K562 (cell line): ENCODE data around the gene ENO2. TPM values are rescaled to one million over a fixed set of nuclear protein-coding genes. Genes with fewer than 3 reads are reported as not detected.

Experiments used
- CAMTA2 ChIP-seq: fragments of 250-450 bp; sonication (Bioruptor Pico); conservative IDR thresholded peaks from 2 replicates; pipeline ENCODE4 v1.5.1; 2022
- FOS ChIP-seq: IDR thresholded peaks from 3 replicates; pipeline ENCODE4 v1.6.1; 2011; ENCODE audit not compliant: insufficient read length; ENCODE audit errors: extremely low read depth
- FOXA1 ChIP-seq: fragments of 450-650 bp; IDR thresholded peaks from 2 replicates; pipeline ENCODE4 v1.6.1; 2016; ENCODE audit warnings: mild to moderate bottlenecking, borderline replicate concordance
- HDGF ChIP-seq: fragments of 450-650 bp; IDR thresholded peaks from 2 replicates; pipeline ENCODE4 v1.6.1; 2016
- HMGN3 ChIP-seq: IDR thresholded peaks from 2 replicates; pipeline ENCODE4 v1.6.1; 2011; ENCODE audit warnings: borderline replicate concordance, low read depth, mild to moderate bottlenecking, mixed read lengths, low read length; ENCODE audit not compliant: insufficient read length; ENCODE audit errors: extremely low read depth
- JUNB ChIP-seq: fragments of 450-650 bp; formaldehyde crosslinking; conservative IDR thresholded peaks from 2 replicates; pipeline ENCODE4 v1.4.0; 2020; ENCODE audit warnings: mild to moderate bottlenecking
- KAT2B ChIP-seq: IDR thresholded peaks from one replicate; pipeline ENCODE4 v1.6.1; 2012; ENCODE audit warnings: low read depth, mild to moderate bottlenecking, control low read depth, inconsistent platforms, low read length, moderate library complexity
- MCM3 ChIP-seq: fragments of 450-650 bp; IDR thresholded peaks from 2 replicates; pipeline ENCODE4 v1.6.1; 2016
- MITF ChIP-seq: IDR thresholded peaks from 2 replicates; pipeline ENCODE4 v1.6.1; 2014; ENCODE audit warnings: antibody characterized with exemption
- MNT ChIP-seq, 2 experiments: fragments of 450-650 bp; conservative IDR thresholded peaks; 2 replicates each; pipeline ENCODE4 v1.6.1; 2017; ENCODE audit warnings: mild to moderate bottlenecking in 2 of 2, moderate library complexity in 2 of 2
- MXI1 ChIP-seq: IDR thresholded peaks from 2 replicates; pipeline ENCODE4 v1.6.1; 2011; ENCODE audit warnings: low read depth, mild to moderate bottlenecking, improper control_type of control experiment, low read length
- PBX2 ChIP-seq, 2 experiments: IDR thresholded peaks in 1 of 2; conservative IDR thresholded peaks in 1 of 2; 2 replicates each; pipeline ENCODE4 v1.6.1; 2016; ENCODE audit warnings: low read depth in 2 of 2, mild to moderate bottlenecking in 1 of 2, missing compliant biosample characterization in 1 of 2, missing genetic modification characterization in 1 of 2, moderate library complexity in 1 of 2
- POLR2G ChIP-seq: fragments of 200-400 bp; formaldehyde crosslinking; IDR thresholded peaks from 2 replicates; pipeline ENCODE4 v1.6.1; 2017; ENCODE audit warnings: low read depth, mild to moderate bottlenecking, antibody characterized with exemption, low read length, moderate library complexity
- SAP30 ChIP-seq: fragments of 200-600 bp; sonication (generic); IDR thresholded peaks from 2 replicates; pipeline ENCODE4 v1.6.1; 2012; ENCODE audit warnings: borderline replicate concordance, low read depth, mild to moderate bottlenecking, moderate library complexity, low read length, control low read depth, inconsistent platforms; ENCODE audit not compliant: insufficient read depth, poor library complexity, severe bottlenecking
- TCF15 ChIP-seq: fragments of 250-450 bp; sonication (Bioruptor Pico); IDR thresholded peaks from 2 replicates; pipeline ENCODE4 v1.8.0; 2022; ENCODE audit warnings: moderate library complexity, mild to moderate bottlenecking, inconsistent platforms
- USF2 ChIP-seq: sonication (generic); formaldehyde crosslinking; IDR thresholded peaks from 2 replicates; pipeline ENCODE4 v1.5.0; 2020; ENCODE audit warnings: missing genetic modification reagents
- ZNF280B ChIP-seq: fragments of 250-450 bp; sonication (Bioruptor Pico); IDR thresholded peaks from 2 replicates; pipeline ENCODE4 v1.5.1; 2021; ENCODE audit warnings: mild to moderate bottlenecking
- ZNF347 ChIP-seq: fragments of 450-650 bp; formaldehyde crosslinking; IDR thresholded peaks from 2 replicates; pipeline ENCODE4 v1.4.0; 2020; ENCODE audit warnings: low read depth, mild to moderate bottlenecking, moderate library complexity
- polyA plus RNA-seq, 8 experiments: library from polyadenylated mRNA; depleted of rRNA in 4 of 8; stranded (reverse) in 5 of 8; unstranded in 3 of 8; fragments of >200 nt; fragmentation: Nextera tagmentation in 2 of 8; fragmentation: Illumina TruSeq in 1 of 8; extraction: Ambion mirVana in 2 of 8; extraction: Trizol in 1 of 8; gene quantifications; 2 replicates each; pipeline versions ENCODE4 v1.2.1 to v1.2.3, GENCODE V29; 2011 to 2014; ENCODE audit warnings: inconsistent platforms in 1 of 8, missing spikeins in 1 of 8
- total RNA-seq, 7 experiments: library from RNA; depleted of rRNA in 6 of 7; stranded (reverse); fragments of >200 nt in 6 of 7; fragmentation: Illumina TruSeq in 2 of 7; extraction: Trizol in 2 of 7; gene quantifications; 2 replicates each; pipeline versions ENCODE4 v1.2.1 to v1.2.3, GENCODE V29; 2011 to 2021; ENCODE audit warnings: low replicate concordance in 1 of 7

ENO2 gene
- total and polyA plus RNA-seq, 9 of the 15 experiments (the other 6 are each of a cell fraction or from before 2014, with no cell fraction given): 10.9 to 43.3 (median 21.0) TPM

- TF ChIP-seq HDGF (no peak), POLR2G (peak; percentile 96; the same call in 1 of the 2 replicates), MXI1 (no peak; the same call in 1 of the 2 replicates), FOXA1 (no peak), SAP30 (no peak), MNT (conservative IDR thresholded peaks at IDR 0.05) (peak in 1 of 2 experiments; percentile 22; a peak in 2 of 4 replicates), MCM3 (no peak), PBX2 (CRISPR knock-in tag; IDR thresholded peaks at IDR 0.05; ENCODE audit: low read depth) (no peak), PBX2 (tag; conservative IDR thresholded peaks at IDR 0.05; ENCODE audit: low read depth) (no peak), USF2 (CRISPR knock-in tag) (no peak), MITF (0 out of 2 replicates have a peak, but pooled peaks have one; percentile 20), KAT2B (no peak), HMGN3 (peak; percentile 64), ZNF280B (CRISPR knock-in tag) (peak; percentile 90; the same call in 1 of the 2 replicates), FOS (no peak), TCF15 (CRISPR knock-in tag) (no peak), JUNB (CRISPR knock-in tag) (no peak), ZNF347 (peak; percentile 15; the same call in 1 of the 2 replicates), CAMTA2 (peak; percentile 98)
Observed at GRCh38 chr12:6943722-6944380, 29.5 kb downstream of the ENO2 start, which contains the start of the genes C12orf57 and RNU7-1 (continued).
